ENCODE results near the gene GLRX. TPM values are rescaled to one million over a fixed set of nuclear protein-coding genes. Genes with fewer than 3 reads are reported as not detected.
"Not testable (repeated sequence)": the region's sequence is repeated elsewhere in the genome, so short reads cannot be mapped to it uniquely, and the experiment has no call there.

The GLRX gene
- total RNA-seq, 2 experiments from 2014 or later, result 50.4 to 51.1 TPM

- CTCF ChIA-PET, result interaction anchor here (0.7 to 1.8 kb wide), 7 partner anchors 9 to 475 kb away, joined by 3 to 8 read pairs (median 5); partner anchors contain the start of gene ELL2
- intact Hi-C loops (cut with micrococcal nuclease), result loop anchor here (10.0 kb wide), 1 partner anchor 1303 kb away; no protein-coding TSS in a partner anchor
- DNase-seq, result peak; percentile 64
- H3K27me3 Mint-ChIP-seq (ENCODE audit: low read depth), result no peaks in the 10 kb centered on the region
- H3K4me1 Mint-ChIP-seq (ENCODE audit: low read depth), result peaks cover 63% of the 10 kb centered on the region
- no peak overlapping the region for H3K4me3 Mint-ChIP-seq
- H3K9me3 Mint-ChIP-seq, result no peaks in the 10 kb centered on the region
- H3K27ac Mint-ChIP-seq, result peak overlapping the region; percentile 72
- no peaks in the 10 kb centered on the region for H3K36me3 Mint-ChIP-seq (ENCODE audit: low read depth)
These were observed 39.5 kb upstream of the GLRX start for GRCh38 chr5:95861864-95862561.

GRCh38 chr5:95861221-95861863, 38.8 kb upstream of the GLRX start:
- no peak for DNase-seq
- peaks cover 58% of the 10 kb centered on the region for H3K4me1 Mint-ChIP-seq (ENCODE audit: low read depth)
- H3K4me3 Mint-ChIP-seq, result no peak overlapping the region

GRCh38 chr5:95859661-95860060, 37.1 kb upstream of the GLRX start:
- intact Hi-C loops (cut with micrococcal nuclease), result loop anchor here (1.0 to 10.0 kb wide), 11 partner anchors 11 to 1305 kb away; partner anchors contain the start of genes CAST and PCSK1
- H3K27ac Mint-ChIP-seq, result peak overlapping the region; percentile 83

More at GRCh38 chr5:95861221-95861863, 38.8 kb upstream of the GLRX start:
- H3K27ac Mint-ChIP-seq, result peak overlapping the region; percentile 69
- CTCF ChIA-PET, result interaction anchor here (0.6 to 1.8 kb wide), 8 partner anchors 10 to 739 kb away, joined by 3 to 8 read pairs (median 5); partner anchors contain the start of gene ELL2
- intact Hi-C loops (cut with micrococcal nuclease), result loop anchor here (10.0 kb wide), 1 partner anchor 1303 kb away; no protein-coding TSS in a partner anchor
- no peaks in the 10 kb centered on the region for H3K36me3 Mint-ChIP-seq (ENCODE audit: low read depth)
- no peaks in the 10 kb centered on the region for H3K27me3 Mint-ChIP-seq (ENCODE audit: low read depth)
- no peaks in the 10 kb centered on the region for H3K9me3 Mint-ChIP-seq

GRCh38 chr5:95858661-95859595, 36.4 kb upstream of the GLRX start:
- no peaks in the 10 kb centered on the region for H3K36me3 Mint-ChIP-seq (ENCODE audit: low read depth)
- intact Hi-C loops (cut with micrococcal nuclease), result loop anchor here (1.0 to 10.0 kb wide), 13 partner anchors 11 to 804 kb away; partner anchors contain the start of genes CAST and PCSK1
- no peaks in the 10 kb centered on the region for H3K9me3 Mint-ChIP-seq
- H3K4me3 Mint-ChIP-seq, result peak overlapping the region; percentile 30
- peak; percentile 98 for DNase-seq
- CTCF ChIA-PET, result interaction anchor here (0.6 to 4.5 kb wide), 15 partner anchors 10 to 1188 kb away, joined by 3 to 46 read pairs (median 3); no protein-coding TSS in a partner anchor
- H3K4me1 Mint-ChIP-seq (ENCODE audit: low read depth), result peaks cover 52% of the 10 kb centered on the region
- H3K27ac Mint-ChIP-seq, result peak overlapping the region; percentile 83
- H3K27me3 Mint-ChIP-seq (ENCODE audit: low read depth), result no peaks in the 10 kb centered on the region

More at GRCh38 chr5:95859661-95860060, 37.1 kb upstream of the GLRX start:
- no peak for DNase-seq
- Mint-ChIP-seq H3K27me3 (ENCODE audit: low read depth) (no peaks in the 10 kb centered on the region), H3K4me3 (no peak overlapping the region), H3K9me3 (no peaks in the 10 kb centered on the region), H3K36me3 (ENCODE audit: low read depth) (no peaks in the 10 kb centered on the region), H3K4me1 (ENCODE audit: low read depth) (peaks cover 52% of the 10 kb centered on the region)
- CTCF ChIA-PET, result interaction anchor here (0.7 to 4.5 kb wide), 14 partner anchors 10 to 743 kb away, joined by 3 to 46 read pairs (median 4); no protein-coding TSS in a partner anchor

GRCh38 chr5:95858023-95858461, 35.5 kb upstream of the GLRX start:
- H3K36me3 Mint-ChIP-seq (ENCODE audit: low read depth), result no peaks in the 10 kb centered on the region
- H3K4me1 Mint-ChIP-seq (ENCODE audit: low read depth), result peaks cover 46% of the 10 kb centered on the region
- no peak for DNase-seq
- H3K27me3 Mint-ChIP-seq (ENCODE audit: low read depth), result no peaks in the 10 kb centered on the region
- H3K4me3 Mint-ChIP-seq, result no peak overlapping the region
- CTCF ChIA-PET, result interaction anchor here (1.1 to 4.5 kb wide), 4 partner anchors 14 to 1189 kb away, joined by 3 to 46 read pairs (median 8); no protein-coding TSS in a partner anchor
- H3K27ac Mint-ChIP-seq, result peak overlapping the region; percentile 83
- no peaks in the 10 kb centered on the region for H3K9me3 Mint-ChIP-seq
- intact Hi-C loops (cut with micrococcal nuclease), result loop anchor here (1.0 to 10.0 kb wide), 6 partner anchors 27 to 805 kb away; partner anchors contain the start of genes CAST and PCSK1

- CTCF ChIA-PET, result interaction anchor here (0.5 to 4.5 kb wide), 6 partner anchors 10 to 745 kb away, joined by 3 to 46 read pairs (median 4); no protein-coding TSS in a partner anchor
- H3K27me3 Mint-ChIP-seq (ENCODE audit: low read depth), result no peaks in the 10 kb centered on the region
- intact Hi-C loops (cut with micrococcal nuclease), result loop anchor here (10.0 kb wide), 1 partner anchor 577 kb away; the partner anchor contains the start of gene PCSK1
- no peak overlapping the region for H3K4me3 Mint-ChIP-seq
- no peak for DNase-seq
- H3K36me3 Mint-ChIP-seq (ENCODE audit: low read depth), result no peaks in the 10 kb centered on the region
- H3K9me3 Mint-ChIP-seq, result no peaks in the 10 kb centered on the region
- H3K27ac Mint-ChIP-seq, result peak overlapping the region; percentile 43
- peaks cover 40% of the 10 kb centered on the region for H3K4me1 Mint-ChIP-seq (ENCODE audit: low read depth)
These were observed 34.8 kb upstream of the GLRX start for GRCh38 chr5:95857185-95857945.

- intact Hi-C loops (cut with micrococcal nuclease), result loop anchor here (10.0 kb wide), 1 partner anchor 578 kb away; the partner anchor contains the start of gene PCSK1
- no peak for DNase-seq
- Mint-ChIP-seq H3K36me3 (ENCODE audit: low read depth) (no peaks in the 10 kb centered on the region), H3K4me3 (no peak overlapping the region), H3K27ac (no peak overlapping the region), H3K27me3 (ENCODE audit: low read depth) (no peaks in the 10 kb centered on the region), H3K4me1 (ENCODE audit: low read depth) (peaks cover 31% of the 10 kb centered on the region), H3K9me3 (no peaks in the 10 kb centered on the region)
- CTCF ChIA-PET, result interaction anchor here (0.5 to 4.5 kb wide), 6 partner anchors 9 to 746 kb away, joined by 3 to 46 read pairs (median 4); no protein-coding TSS in a partner anchor
These were observed 34.0 kb upstream of the GLRX start for GRCh38 chr5:95856501-95856981.

GRCh38 chr5:95853490-95853889, 31.0 kb upstream of the GLRX start:
- H3K9me3 Mint-ChIP-seq, result no peaks in the 10 kb centered on the region
- peaks cover 7% of the 10 kb centered on the region for H3K4me1 Mint-ChIP-seq (ENCODE audit: low read depth)
- intact Hi-C loops (cut with micrococcal nuclease), result loop anchor here (10.0 kb wide), 1 partner anchor 581 kb away; the partner anchor contains the start of gene PCSK1
- no peaks in the 10 kb centered on the region for H3K36me3 Mint-ChIP-seq (ENCODE audit: low read depth)
- H3K27ac Mint-ChIP-seq, result no peak overlapping the region
- H3K27me3 Mint-ChIP-seq (ENCODE audit: low read depth), result no peaks in the 10 kb centered on the region
- CTCF ChIA-PET, result interaction anchor here (0.7 to 3.8 kb wide), 6 partner anchors 9 to 748 kb away, joined by 3 to 41 read pairs (median 8); no protein-coding TSS in a partner anchor
- DNase-seq, result no peak
- H3K4me3 Mint-ChIP-seq, result no peak overlapping the region

- intact Hi-C loops (cut with micrococcal nuclease), result loop anchor here (10.0 kb wide), 1 partner anchor 582 kb away; the partner anchor contains the start of gene PCSK1
- no peak for DNase-seq
- CTCF ChIA-PET, result interaction anchor here (0.5 to 3.8 kb wide), 5 partner anchors 71 to 749 kb away, joined by 3 to 41 read pairs (median 4); no protein-coding TSS in a partner anchor
- no peaks in the 10 kb centered on the region for H3K36me3 Mint-ChIP-seq (ENCODE audit: low read depth)
- H3K27me3 Mint-ChIP-seq (ENCODE audit: low read depth), result no peaks in the 10 kb centered on the region
- H3K4me1 Mint-ChIP-seq (ENCODE audit: low read depth), result no peaks in the 10 kb centered on the region
- no peak overlapping the region for H3K4me3 Mint-ChIP-seq
- H3K27ac Mint-ChIP-seq, result no peak overlapping the region
- no peaks in the 10 kb centered on the region for H3K9me3 Mint-ChIP-seq
These were observed 30.0 kb upstream of the GLRX start for GRCh38 chr5:95852567-95852966.

GRCh38 chr5:95851141-95851540, 28.6 kb upstream of the GLRX start:
- DNase-seq; H3K9me3 Mint-ChIP-seq; H3K4me3 Mint-ChIP-seq; H3K27ac Mint-ChIP-seq; H3K36me3 Mint-ChIP-seq (ENCODE audit: low read depth); H3K27me3 Mint-ChIP-seq (ENCODE audit: low read depth); H3K4me1 Mint-ChIP-seq (ENCODE audit: low read depth): not testable (repeated sequence)
- CTCF ChIA-PET, result interaction anchor here (1.6 to 17.5 kb wide), 3 partner anchors 14 to 70 kb away, joined by 5 to 497 read pairs (median 41); no protein-coding TSS in a partner anchor
- intact Hi-C loops (cut with micrococcal nuclease), result loop anchor here (10.0 kb wide), 1 partner anchor 584 kb away; the partner anchor contains the start of gene PCSK1
